Neuronal stem cell (in vitro differentiated cells): Measurements from ENCODE around the gene LRRC32.
A peak's percentile ranks its signal among the peaks of the same experiment; 100 is the strongest.
"Not testable (repeated sequence)": the region's sequence is repeated elsewhere in the genome, so short reads cannot be mapped to it uniquely, and the experiment has no call there.

Source experiments
- DNase-seq: peaks from one replicate; pipeline ENCODE4 v3.0.0-alpha.2; 2013; ENCODE audit warnings: low spot score
- H2AFZ ChIP-seq: one replicate; pipeline ENCODE4 v1.6.1; 2013; ENCODE audit warnings: mild to moderate bottlenecking, low read length, inconsistent platforms
- H2AK5ac ChIP-seq: 2 replicates; pipeline ENCODE4 v1.6.1; 2013; ENCODE audit warnings: low read depth, mild to moderate bottlenecking, inconsistent platforms, low read length, moderate library complexity, mixed read lengths
- H2BK120ac ChIP-seq: 2 replicates; pipeline ENCODE4 v1.6.1; 2013; ENCODE audit warnings: low read depth, mild to moderate bottlenecking, inconsistent platforms, low read length, moderate library complexity, mixed read lengths
- H2BK12ac ChIP-seq: one replicate; pipeline ENCODE4 v1.6.1; 2013; ENCODE audit warnings: low read length, inconsistent platforms
- H2BK15ac ChIP-seq: 2 replicates; pipeline ENCODE4 v1.6.1; 2013; ENCODE audit warnings: mild to moderate bottlenecking, low read length, inconsistent platforms, mixed read lengths
- H2BK5ac ChIP-seq: one replicate; pipeline ENCODE4 v1.6.1; 2013; ENCODE audit warnings: inconsistent platforms, mild to moderate bottlenecking, low read length, moderate library complexity
- H3K14ac ChIP-seq: one replicate; pipeline ENCODE4 v1.6.1; 2013; ENCODE audit warnings: low read length, inconsistent platforms
- H3K18ac ChIP-seq: 2 replicates; pipeline ENCODE4 v1.6.1; 2013; ENCODE audit warnings: low read length, inconsistent platforms
- H3K23ac ChIP-seq: 2 replicates; pipeline ENCODE4 v1.6.1; 2013; ENCODE audit warnings: low read depth, mild to moderate bottlenecking, mixed read lengths, low read length, inconsistent platforms; ENCODE audit not compliant: poor library complexity
- H3K27ac ChIP-seq: replicated peaks from 3 replicates; pipeline ENCODE4 v1.5.1; 2013; ENCODE audit warnings: low read length, inconsistent platforms
- H3K27me3 ChIP-seq, 3 experiments: 2 replicates each; pipeline ENCODE4 v1.6.1; 2013; ENCODE audit warnings: low read length in 3 of 3, mild to moderate bottlenecking in 2 of 3, inconsistent platforms in 1 of 3, low read depth in 1 of 3, mixed read lengths in 1 of 3, moderate library complexity in 1 of 3; ENCODE audit not compliant: control insufficient read depth in 3 of 3, insufficient read depth in 3 of 3
- H3K36me3 ChIP-seq, 2 donors: replicated peaks in 1 of 2; 2 replicates each; pipeline ENCODE4 v1.6.1; 2013; ENCODE audit warnings: low read length in 2 of 2; ENCODE audit not compliant: control insufficient read depth in 2 of 2, insufficient read depth in 2 of 2
- H3K4ac ChIP-seq: 2 replicates; pipeline ENCODE4 v1.6.1; 2013; ENCODE audit warnings: inconsistent platforms, mild to moderate bottlenecking, low read length, moderate library complexity
- H3K4me1 ChIP-seq, 2 donors: 1 replicate in 1 of 2; 2 replicates in 1 of 2; pipeline ENCODE4 v1.6.1; 2013; ENCODE audit warnings: low read length in 2 of 2, low read depth in 1 of 2; ENCODE audit not compliant: control insufficient read depth in 2 of 2, insufficient read depth in 1 of 2
- H3K4me2 ChIP-seq: one replicate; pipeline ENCODE4 v1.6.1; 2013; ENCODE audit warnings: mild to moderate bottlenecking, low read length, inconsistent platforms; ENCODE audit not compliant: insufficient read depth, poor library complexity, severe bottlenecking
- H3K4me3 ChIP-seq, 2 donors: 2 replicates each; pipeline ENCODE4 v1.5.1; 2013; ENCODE audit warnings: low read length in 2 of 2, mild to moderate bottlenecking in 2 of 2, inconsistent platforms in 1 of 2, moderate library complexity in 1 of 2
- H3K79me1 ChIP-seq: one replicate; pipeline ENCODE4 v1.6.1; 2013; ENCODE audit warnings: low read depth, mild to moderate bottlenecking, inconsistent platforms, low read length, moderate library complexity
- H3K9ac ChIP-seq: one replicate; pipeline ENCODE4 v1.6.1; 2013; ENCODE audit warnings: mild to moderate bottlenecking, low read depth, low read length, inconsistent platforms; ENCODE audit not compliant: poor library complexity
- H3K9me3 ChIP-seq, 2 donors: replicated peaks in 1 of 2; 2 replicates each; pipeline versions ENCODE3 to v1.6.1; 2013; ENCODE audit warnings: low read length in 2 of 2, mild to moderate bottlenecking in 2 of 2, inconsistent platforms in 1 of 2, low read depth in 1 of 2, mixed read lengths in 1 of 2, moderate library complexity in 1 of 2; ENCODE audit not compliant: control insufficient read depth in 2 of 2, insufficient read depth in 1 of 2
- H4K8ac ChIP-seq: one replicate; pipeline ENCODE4 v1.6.1; 2013; ENCODE audit warnings: low read depth, mild to moderate bottlenecking, inconsistent platforms, low read length, moderate library complexity
- H4K91ac ChIP-seq: one replicate; pipeline ENCODE4 v1.6.1; 2013; ENCODE audit warnings: low read length, low read depth, mild to moderate bottlenecking, inconsistent platforms; ENCODE audit not compliant: poor library complexity
- WGBS, 2 donors: extraction: QIAGEN DNeasy Blood & Tissue Kit; methylation state at CpG; one replicate each; pipeline ENCODE4 v1.1.7; 2013; ENCODE audit warnings: missing lambda C conversion rate in 2 of 2, mixed read lengths in 1 of 2; ENCODE audit not compliant: insufficient read length in 2 of 2, insufficient replicate concordance in 1 of 2; ENCODE audit errors: extremely low coverage in 2 of 2; 5-methylcytosine and 5-hydroxymethylcytosine counted together

LRRC32 gene

DNA sequence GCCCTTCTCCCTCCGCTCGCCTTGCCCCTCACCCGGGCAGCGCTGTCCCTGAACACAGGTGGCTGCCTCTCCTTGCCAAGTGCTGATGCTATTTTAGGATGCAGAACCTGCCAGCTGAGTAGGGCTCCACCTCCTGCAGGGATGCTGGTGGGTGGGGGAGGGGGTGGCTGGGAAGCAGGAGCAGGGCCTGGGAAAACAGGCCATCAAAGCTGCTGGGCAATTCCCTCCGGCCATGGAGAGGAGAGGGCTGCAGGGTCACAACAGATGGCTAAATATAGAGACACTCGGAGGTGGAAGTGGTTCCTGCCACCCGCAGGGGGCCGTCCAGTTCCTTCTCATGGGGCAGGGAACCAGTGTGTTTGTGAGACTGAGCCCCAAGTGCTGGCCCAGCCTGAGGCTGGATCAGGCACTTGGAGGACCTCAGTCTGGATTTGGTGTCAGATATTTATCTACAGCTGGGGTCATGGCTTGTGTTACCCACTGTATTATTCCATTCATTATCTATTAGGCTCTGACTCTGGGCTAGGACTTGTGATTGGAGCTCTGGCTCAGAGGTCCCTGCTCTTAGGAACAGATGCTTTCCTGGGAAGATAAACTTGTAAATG lies 59.6 kb downstream of the LRRC32 start:
- H3K27me3 ChIP-seq: peaks cover 0 to 7% (median 0%) of the 10 kb centered on the region in 3 experiments
- DNase-seq: no peak
- no peaks in the 10 kb centered on the region for H3K9me3 ChIP-seq
- WGBS, 2 donors: no CpG with 5 or more reads among the region's 8 CpGs
- no peak overlapping the region for H3K27ac ChIP-seq
- H2AFZ ChIP-seq: no peak overlapping the region
- H3K4me3 ChIP-seq: no peak overlapping the region
- no peaks in the 10 kb centered on the region for H3K79me1 ChIP-seq
- peak overlapping the region; percentile 55 for H3K18ac ChIP-seq
- H2BK15ac ChIP-seq: no peak overlapping the region
- H3K14ac ChIP-seq: no peak overlapping the region
- H3K4me1 ChIP-seq: peaks cover 0 to 9% of the 10 kb centered on the region in 2 donors
- H4K91ac ChIP-seq: no peak overlapping the region
- peak overlapping the region; percentile 62 for H3K23ac ChIP-seq
- no peak overlapping the region for H2BK120ac ChIP-seq
- H3K4me2 ChIP-seq: no peak overlapping the region
- H2AK5ac ChIP-seq: no peak overlapping the region
- no peaks in the 10 kb centered on the region for H3K36me3 ChIP-seq
- H2BK5ac ChIP-seq: no peak overlapping the region
- peak overlapping the region; percentile 61 for H3K9ac ChIP-seq
- H3K4ac ChIP-seq: no peak overlapping the region
- no peak overlapping the region for H2BK12ac ChIP-seq
- H4K8ac ChIP-seq: no peak overlapping the region

DNA sequence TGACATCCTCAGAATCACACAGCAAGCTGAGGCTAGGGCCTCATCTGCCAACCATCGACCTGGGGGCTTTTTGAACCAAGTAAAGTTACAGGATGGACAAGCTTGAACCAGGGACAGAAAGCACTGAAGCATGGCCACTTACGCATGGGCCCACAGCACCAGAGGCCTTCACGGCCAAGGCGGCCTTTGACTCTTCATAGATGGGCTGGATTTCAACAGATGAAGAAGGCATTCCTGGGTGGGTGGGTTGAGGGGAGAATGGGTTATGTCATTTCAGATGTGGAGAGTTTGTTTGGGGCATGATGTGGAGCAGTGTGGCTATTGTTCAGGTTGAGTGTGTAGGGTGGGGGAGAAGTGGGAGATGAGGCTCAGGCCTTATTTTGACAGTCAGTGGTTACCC lies 60.2 kb downstream of the LRRC32 start:
- H4K91ac ChIP-seq: no peak overlapping the region
- no peak overlapping the region for H4K8ac ChIP-seq
- H3K36me3 ChIP-seq: no peaks in the 10 kb centered on the region
- no peaks in the 10 kb centered on the region for H3K79me1 ChIP-seq
- no peak overlapping the region for H2BK120ac ChIP-seq
- peaks cover 0 to 9% of the 10 kb centered on the region in 2 donors for H3K4me1 ChIP-seq
- no peak overlapping the region for H3K14ac ChIP-seq
- H2AK5ac ChIP-seq: no peak overlapping the region
- H3K9ac ChIP-seq: no peak overlapping the region
- WGBS, 2 donors: no CpG with 5 or more reads among the region's 4 CpGs
- H3K4me3 ChIP-seq: no peak overlapping the region
- H2BK15ac ChIP-seq: no peak overlapping the region
- H3K18ac ChIP-seq: no peak overlapping the region
- no peak overlapping the region for H2BK12ac ChIP-seq
- H3K27ac ChIP-seq: no peak overlapping the region
- no peak overlapping the region for H2AFZ ChIP-seq
- H3K9me3 ChIP-seq: peaks cover 3% of the 10 kb centered on the region in 2 donors
- H2BK5ac ChIP-seq: no peak overlapping the region
- H3K27me3 ChIP-seq: peaks cover 0 to 7% (median 0%) of the 10 kb centered on the region in 3 experiments
- no peak for DNase-seq
- H3K23ac ChIP-seq: peak overlapping the region; percentile 62
- no peak overlapping the region for H3K4ac ChIP-seq
- no peak overlapping the region for H3K4me2 ChIP-seq

DNA sequence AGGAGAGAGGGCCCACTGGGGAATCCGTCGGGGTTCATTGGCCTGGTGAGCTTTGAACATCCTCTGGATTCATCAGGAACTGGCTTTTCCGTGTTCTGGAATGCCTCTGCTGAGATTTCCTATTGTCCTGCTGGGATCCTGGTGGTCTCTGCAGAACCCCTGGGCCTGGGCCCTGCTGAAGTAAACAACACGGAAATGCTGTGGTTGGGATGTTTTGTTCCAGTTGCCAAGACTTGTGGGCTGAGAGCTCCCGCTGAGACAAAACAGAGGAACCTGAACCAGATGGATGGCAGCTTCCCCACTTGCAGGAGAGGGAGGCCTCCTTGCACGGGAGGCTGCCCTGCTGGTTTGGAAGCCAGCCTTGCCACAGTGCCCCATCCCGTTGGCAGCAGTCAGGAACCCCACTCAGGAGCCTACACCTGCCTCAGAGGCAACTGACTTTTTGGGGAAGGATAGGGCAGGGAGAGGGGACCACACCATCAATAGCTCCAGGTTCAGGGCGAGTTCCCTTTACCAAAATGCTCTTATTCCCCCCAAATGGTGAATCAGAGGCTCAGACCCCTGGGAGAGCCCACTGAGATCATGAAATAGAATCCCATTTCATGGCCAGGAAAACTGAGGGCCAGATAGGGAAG lies 60.7 kb downstream of the LRRC32 start:
- Histone ChIP-seq H3K79me1 (no peaks in the 10 kb centered on the region), H2AFZ (peak overlapping the region; percentile 36), H2BK12ac (no peak overlapping the region), H3K9me3 (peaks cover 3% of the 10 kb centered on the region in 2 donors), H2BK5ac (no peak overlapping the region), H3K23ac (no peak overlapping the region), H3K36me3 (no peaks in the 10 kb centered on the region), H3K27me3 (peaks cover 0 to 7% (median 0%) of the 10 kb centered on the region in 3 experiments), H3K4me3 (no peak overlapping the region), H3K4me1 (peaks cover 0 to 9% of the 10 kb centered on the region in 2 donors), H3K27ac (no peak overlapping the region), H3K4me2 (no peak overlapping the region), H3K9ac (no peak overlapping the region), H2BK15ac (peak overlapping the region; percentile 77), H3K14ac (no peak overlapping the region), H2AK5ac (peak overlapping the region; percentile 29), H2BK120ac (peak overlapping the region; percentile 53), H4K91ac (no peak overlapping the region), H4K8ac (no peak overlapping the region), H3K4ac (no peak overlapping the region), H3K18ac (peak overlapping the region; percentile 55)
- DNase-seq: no peak
- WGBS, 2 donors: no CpG with 5 or more reads among the region's 8 CpGs

DNA sequence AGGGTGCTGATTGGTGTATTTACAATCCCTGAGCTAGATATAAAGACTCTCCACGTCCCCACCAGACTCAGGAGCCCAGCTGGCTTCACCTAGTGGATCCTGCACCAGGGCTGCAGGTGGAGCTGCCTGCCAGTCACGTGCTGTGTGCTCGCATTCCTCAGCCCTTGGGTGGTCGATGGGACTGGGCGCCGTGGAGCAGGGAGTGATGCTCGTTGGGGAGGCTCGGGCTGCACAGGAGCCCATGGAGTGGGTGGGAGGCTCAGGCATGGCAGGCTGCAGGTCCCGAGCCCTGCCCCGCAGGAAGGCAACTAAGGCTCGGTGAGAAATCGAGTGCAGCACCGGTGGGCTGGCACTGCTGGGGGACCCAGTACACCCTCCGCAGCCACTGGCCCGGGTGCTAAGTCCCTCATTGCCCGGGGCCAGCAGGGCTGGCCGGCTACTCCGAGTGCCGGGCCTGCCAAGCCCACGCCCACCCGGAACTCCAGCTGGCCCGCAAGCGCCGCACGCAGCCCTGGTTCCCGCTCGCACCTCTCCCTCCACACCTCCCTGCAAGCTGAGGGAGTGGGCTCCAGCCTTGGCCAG lies 61.6 kb downstream of the LRRC32 start:
- not testable (repeated sequence) for H3K18ac ChIP-seq, H4K8ac ChIP-seq, H3K9me3 ChIP-seq, H3K27ac ChIP-seq, H3K4me3 ChIP-seq, H3K27me3 ChIP-seq, H3K79me1 ChIP-seq, H3K9ac ChIP-seq, H2BK15ac ChIP-seq, H2AFZ ChIP-seq, DNase-seq, H3K4me2 ChIP-seq, H3K4ac ChIP-seq, H3K36me3 ChIP-seq, H2BK5ac ChIP-seq, H3K23ac ChIP-seq, H3K14ac ChIP-seq, H2BK120ac ChIP-seq, H4K91ac ChIP-seq, H2BK12ac ChIP-seq, H2AK5ac ChIP-seq
- no CpG with 5 or more reads among the region's 27 CpGs for WGBS, 2 donors
- peaks cover 0 to 10% of the 10 kb centered on the region in 2 donors for H3K4me1 ChIP-seq
